SIG-M5 treated with dmso at 0.1 percent for 504 hours (cell line): ENCODE data around the gene SPIN2A.
"Not testable (repeated sequence)": the region's sequence is repeated elsewhere in the genome, so short reads cannot be mapped to it uniquely, and the experiment has no call there.

ENCODE experiments used
- DNase-seq: peaks from one replicate; lab custom pipeline; 2025; ENCODE audit not compliant: unreplicated experiment; lab: John Stamatoyannopoulos, UW

SPIN2A gene

GRCh38 chrX:57137073-57137472 is at the start of gene SPIN2A:
TSS of gene SPIN2A (minus strand) at chrX:57137397. CDS start at chrX:57136597, 800 bp downstream.
- not testable (repeated sequence) for DNase-seq

GRCh38 chrX:57178605-57179004 is 41.4 kb upstream of the SPIN2A start:
- no peak for DNase-seq

DNA sequence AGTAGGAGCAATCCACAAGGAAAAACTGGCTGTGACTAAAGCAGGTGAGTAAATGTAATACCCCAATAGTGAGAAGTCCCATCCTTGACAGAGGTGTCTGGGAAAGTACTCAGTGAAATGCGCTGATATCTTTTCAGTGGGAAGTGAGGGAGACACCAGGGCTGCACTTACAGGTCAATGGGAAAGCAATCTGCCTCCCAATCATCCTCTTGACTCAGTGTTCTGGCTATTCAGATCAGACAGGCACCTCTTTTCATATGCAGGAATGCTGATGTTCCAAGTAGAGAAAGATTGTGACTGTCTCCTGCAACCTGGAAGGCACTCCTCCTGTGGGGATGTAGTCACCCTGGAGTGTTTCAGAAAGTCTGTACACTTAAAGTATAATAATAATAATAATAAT is 39.9 kb upstream of the SPIN2A start:
- DNase-seq: no peak

- DNase-seq: no peak
These were observed 35.3 kb upstream of the SPIN2A start for GRCh38 chrX:57172544-57172943.

DNA sequence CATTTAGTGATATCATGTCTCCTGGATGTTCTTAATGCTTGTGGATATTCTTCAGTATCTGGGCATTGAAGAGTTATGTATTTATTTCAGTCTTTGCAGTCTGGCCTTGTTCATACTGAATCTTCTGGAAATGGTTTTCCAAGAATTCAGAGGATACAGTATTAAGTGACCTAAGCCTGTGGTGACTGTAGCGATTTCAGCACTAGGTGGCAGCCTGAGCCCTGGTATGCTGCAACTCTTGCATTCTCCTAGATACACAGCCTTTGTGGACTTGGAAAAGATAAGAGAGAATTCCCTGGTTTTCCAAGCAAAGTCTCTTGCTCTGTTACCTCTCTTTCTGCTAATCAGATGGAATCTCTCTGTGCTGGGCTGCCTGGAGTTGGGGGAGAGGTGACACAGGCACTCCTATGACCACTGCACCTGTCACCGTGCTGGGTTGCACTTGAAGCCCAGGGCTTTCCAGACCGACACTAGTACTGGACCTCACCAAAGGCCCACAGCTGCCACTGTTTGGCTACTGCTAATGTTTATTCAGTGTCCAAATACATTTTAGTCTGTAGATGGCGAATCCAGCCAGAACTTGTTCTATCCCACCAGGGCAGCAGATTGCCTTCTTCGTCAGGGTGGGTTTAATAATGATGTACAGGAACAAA is 19.3 kb upstream of the SPIN2A start:
- DNase-seq: peak; percentile 21

GRCh38 chrX:57155171-57155570 is 18.0 kb upstream of the SPIN2A start:
- DNase-seq: no peak

GRCh38 chrX:57152222-57152621 is 15.0 kb upstream of the SPIN2A start:
- not testable (repeated sequence) for DNase-seq

DNA sequence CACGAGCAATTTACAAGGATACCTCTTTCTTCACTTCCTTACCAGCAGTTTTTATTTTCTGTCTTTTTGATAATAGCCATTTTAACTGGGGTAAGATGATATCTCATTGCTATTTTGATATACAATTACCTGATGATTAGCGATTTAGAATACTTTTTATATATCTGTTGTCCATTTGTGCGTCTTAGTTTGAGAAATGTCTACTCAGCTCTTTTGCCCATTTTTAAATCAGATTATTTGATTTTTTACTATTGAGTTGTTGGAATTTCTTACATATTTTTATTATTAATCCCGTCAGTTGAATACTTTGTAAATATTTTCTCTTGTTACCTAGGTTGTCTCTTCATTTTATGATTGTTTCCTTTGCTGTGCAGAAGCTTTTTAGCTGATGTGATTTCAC is 1.5 kb upstream of the SPIN2A start:
- no peak for DNase-seq

GRCh38 chrX:57137501-57137900 is 304 bp upstream of the SPIN2A start:
- no peak for DNase-seq

GRCh38 chrX:57136589-57136988 is 608 bp downstream of the SPIN2A start:
- not testable (repeated sequence) for DNase-seq

DNA sequence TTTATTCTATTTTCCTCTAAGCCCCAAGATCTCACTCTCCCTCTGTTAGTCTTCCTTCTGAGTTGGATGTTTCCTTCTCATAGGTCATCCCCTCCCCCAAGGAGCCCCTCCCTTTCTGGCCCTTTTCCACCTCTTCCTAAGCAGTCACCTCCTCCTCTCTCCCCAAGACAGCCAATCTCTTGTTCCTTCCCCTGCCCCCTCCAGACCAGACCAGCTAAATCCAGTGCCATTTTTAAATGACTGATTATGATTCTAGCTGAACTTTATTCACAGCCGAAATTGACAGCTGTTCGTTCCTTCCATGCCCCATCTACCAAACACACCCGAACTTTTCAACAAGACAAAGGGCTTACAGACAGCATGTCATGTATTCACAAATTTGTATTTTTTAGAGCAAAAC is 1.9 kb downstream of the SPIN2A start:
- DNase-seq: no peak

DNA sequence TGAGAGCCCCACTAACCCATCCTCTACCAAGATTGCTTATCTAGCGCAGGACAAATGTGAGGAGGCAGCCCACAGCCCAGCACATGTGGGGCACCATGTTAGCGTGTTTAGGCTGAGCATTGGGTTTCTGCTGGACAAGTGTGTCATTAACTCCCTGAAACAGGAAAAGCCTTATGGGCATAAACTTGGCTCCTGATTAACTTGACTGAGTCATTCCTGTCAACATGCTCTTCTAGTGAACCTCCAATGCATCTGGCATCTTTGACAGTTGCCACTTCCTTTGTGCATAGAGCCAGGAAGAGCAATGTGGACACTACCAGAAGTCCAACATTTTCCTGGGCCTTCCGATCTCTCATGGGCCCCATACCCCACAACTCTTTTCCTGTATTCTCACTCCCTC is 2.5 kb downstream of the SPIN2A start:
- no peak for DNase-seq

GRCh38 chrX:57133706-57134105 is 3.5 kb downstream of the SPIN2A start:
- no peak for DNase-seq

DNA sequence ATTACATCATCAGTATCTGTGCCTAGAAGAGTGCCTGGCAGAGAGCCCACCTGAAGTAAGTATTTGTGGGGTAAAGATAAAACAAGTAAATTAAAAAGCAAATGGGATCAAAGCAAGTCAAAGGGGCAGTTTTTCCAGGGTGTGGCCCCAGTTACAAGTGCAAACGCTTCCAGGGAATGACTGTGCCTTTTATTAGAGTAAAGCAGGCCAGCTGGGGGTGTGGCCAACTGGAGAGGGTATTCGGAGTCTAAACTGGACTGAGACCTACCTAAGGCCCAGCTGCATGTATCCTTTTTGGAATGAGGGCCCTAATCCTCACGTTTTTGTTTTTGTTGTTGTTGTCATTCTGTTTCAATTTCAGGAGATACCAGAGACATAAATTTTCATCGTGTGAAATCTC is 3.9 kb downstream of the SPIN2A start:
- not testable (repeated sequence) for DNase-seq

GRCh38 chrX:57132046-57132445 is 5.2 kb downstream of the SPIN2A start:
- DNase-seq: no peak

DNA sequence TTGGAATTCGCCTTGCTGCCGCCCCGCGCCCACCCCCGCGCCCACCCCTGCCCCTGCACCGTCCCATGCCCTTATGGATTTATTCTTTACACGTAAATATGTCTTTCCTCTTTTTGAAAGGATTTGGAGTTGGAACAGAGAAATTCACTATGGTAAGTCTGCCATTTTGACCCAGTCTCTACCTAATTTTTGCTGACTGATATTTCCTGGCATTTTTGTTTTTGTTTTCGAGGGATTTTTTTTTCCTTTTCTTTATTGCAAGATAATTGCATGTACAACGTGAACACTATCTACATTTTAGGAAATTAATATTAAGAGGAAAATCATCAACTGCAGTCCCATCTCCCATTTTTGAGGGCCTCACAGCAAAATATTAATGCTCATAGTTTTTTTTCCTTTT is 15.4 kb downstream of the SPIN2A start:
- no peak for DNase-seq

DNA sequence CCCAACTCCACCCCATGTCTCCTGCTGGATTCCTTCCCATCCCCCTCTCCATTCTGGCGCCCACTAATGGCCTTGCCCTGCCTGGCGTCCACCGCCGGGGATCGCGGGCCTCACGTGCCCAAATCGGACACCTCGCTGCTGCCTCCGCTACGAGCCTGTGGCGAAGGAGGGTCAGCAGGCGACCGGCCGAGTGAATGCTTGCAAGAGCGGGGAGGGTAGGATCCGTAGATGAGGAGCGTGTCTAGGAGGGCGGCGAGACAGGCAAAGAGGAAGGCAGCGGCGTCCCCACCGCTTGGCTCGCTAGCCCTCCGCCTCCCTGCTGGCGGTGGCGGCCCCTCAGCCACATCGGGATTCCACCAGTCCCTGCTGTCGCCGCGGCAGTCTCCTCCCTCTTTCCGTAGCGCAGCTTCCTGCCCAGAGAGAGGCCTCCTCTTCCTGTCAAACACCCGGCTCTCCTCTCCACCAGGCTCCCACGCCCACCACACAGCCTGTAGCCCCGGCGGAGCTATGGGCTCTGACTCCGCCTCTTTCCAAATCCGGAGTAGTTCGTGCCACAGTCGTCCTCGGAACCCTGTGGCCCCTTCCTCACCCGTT is 15.9 kb downstream of the SPIN2A start, which contains the start of gene SPIN2B:
SPIN2B (minus strand) TSS at position 387 of the 594 bp plus-strand sequence.
- DNase-seq: peak; percentile 84

DNA sequence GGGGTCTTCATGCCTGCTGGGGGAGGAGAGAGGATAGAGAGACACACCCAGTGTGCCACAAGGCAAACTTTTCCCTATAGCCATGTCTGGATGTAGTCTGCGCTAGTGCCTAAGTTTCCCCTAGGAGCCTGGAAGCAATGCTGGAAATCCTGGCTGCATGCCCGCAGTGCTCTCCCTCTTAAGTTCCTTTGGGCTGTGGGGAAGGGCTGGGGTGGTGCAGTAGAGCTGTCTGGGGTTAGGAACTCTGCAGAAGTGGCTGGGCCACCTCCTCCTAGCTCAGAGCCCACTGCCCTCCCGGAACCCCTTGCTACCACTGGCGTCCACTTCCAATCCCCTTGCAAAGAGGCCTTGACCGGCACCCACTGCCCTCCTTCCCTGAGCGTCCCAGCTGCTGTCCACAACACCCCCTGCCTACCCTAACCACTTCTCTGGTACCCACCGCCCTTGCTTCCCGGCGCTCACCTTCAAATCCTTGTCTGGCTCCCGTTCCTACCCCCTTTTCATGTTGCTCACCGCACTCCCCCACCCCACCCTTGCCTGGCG is 16.5 kb downstream of the SPIN2A start:
- DNase-seq: not testable (repeated sequence)

- no peak for DNase-seq
These were observed 17.8 kb downstream of the SPIN2A start for GRCh38 chrX:57119416-57119815.

DNA sequence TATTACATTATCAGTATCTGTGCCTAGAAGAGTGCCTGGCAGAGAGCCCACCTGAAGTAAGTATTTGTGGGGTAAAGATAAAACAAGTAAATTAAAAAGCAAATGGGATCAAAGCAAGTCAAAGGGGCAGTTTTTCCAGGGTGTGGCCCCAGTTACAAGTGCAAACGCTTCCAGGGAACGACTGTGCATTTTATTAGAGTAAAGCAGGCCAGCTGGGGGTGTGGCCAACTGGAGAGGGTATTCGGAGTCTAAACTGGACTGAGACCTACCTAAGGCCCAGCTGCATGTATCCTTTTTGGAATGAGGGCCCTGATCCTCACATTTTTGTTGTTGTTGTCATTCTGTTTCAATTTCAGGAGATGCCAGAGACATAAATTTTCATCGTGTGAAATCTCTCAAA is 19.6 kb downstream of the SPIN2A start:
- not testable (repeated sequence) for DNase-seq

DNA sequence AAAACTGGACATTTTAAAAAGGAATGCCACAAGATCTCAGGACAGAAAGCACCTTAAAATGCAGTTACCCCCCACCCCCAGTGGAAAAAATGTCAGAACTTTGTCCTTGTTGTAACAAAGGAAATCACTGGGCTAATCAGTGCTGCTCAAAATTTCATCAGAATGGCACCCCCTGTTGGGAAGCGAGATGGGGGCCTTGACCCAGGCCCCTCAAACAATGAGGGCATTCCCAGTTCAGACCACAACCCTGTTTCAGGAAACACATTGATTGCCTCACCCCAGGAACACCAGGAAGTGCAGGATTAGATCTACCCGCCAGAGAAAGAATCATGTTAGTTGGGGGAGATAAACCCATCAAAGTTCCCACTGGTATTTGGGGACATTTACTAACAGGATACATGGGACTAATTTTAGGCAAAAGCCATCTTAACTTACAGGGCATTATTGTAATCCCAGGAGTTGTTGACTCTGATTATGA is 32.2 kb downstream of the SPIN2A start:
- no peak for DNase-seq

- no peak for DNase-seq
These were observed 32.8 kb downstream of the SPIN2A start for GRCh38 chrX:57104406-57104805.
